PC-3 (cell line): ENCODE measurements around the gene CXXC5.

Source experiments
- CTCF ChIP-seq: fragments of 300-600 bp; sonication (generic); conservative IDR thresholded peaks from 2 replicates; pipeline ENCODE4 v1.5.1; 2017; ENCODE audit warnings: antibody characterized with exemption, low read depth, mild to moderate bottlenecking, low read length
- EZH2 ChIP-seq: fragments of 300-600 bp; sonication (generic); IDR thresholded peaks from one replicate; pipeline ENCODE4 v1.6.1; 2017; ENCODE audit warnings: antibody characterized with exemption, mild to moderate bottlenecking, low read length; ENCODE audit not compliant: unreplicated experiment

GRCh38 chr5:139693676-139694364 is 45.7 kb downstream of the CXXC5 start:
- no peak for TF ChIP-seq EZH2
- TF ChIP-seq CTCF: no peak
